Measurements from ENCODE around the gene SPRY1. TPM values are rescaled to one million over a fixed set of nuclear protein-coding genes. Genes with fewer than 3 reads are reported as not detected.

Gene SPRY1
- total RNA-seq, 4 donors from 2014 or later: 32.8 to 72.2 (median 50.9) TPM

DNA sequence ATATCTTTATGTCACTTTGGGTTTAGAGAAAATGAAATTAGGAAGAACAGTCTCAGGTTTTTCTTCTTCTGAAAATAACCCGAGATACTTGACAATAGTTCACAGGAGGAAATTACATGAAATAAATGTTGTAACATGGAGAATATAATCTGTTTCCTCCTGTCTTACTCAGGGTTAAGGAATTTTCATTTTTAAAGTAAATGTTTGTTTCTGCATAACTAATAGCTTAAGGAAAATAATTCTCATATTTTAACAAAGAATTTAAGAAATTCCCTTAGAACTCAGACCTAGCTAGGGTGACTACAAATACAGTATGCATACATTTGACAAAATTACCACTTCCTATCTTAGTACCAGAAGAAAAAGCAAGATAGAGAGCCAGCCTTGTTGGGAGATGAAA, 17.2 kb upstream of the SPRY1 start:
- H3K27me3 ChIP-seq: no peaks in the 10 kb centered on the region
- H3K27ac ChIP-seq: no peak overlapping the region
- DNase-seq (no peak), ATAC-seq (no peak)
- no peaks in the 10 kb centered on the region for H3K4me1 ChIP-seq
- intact Hi-C loops (cut with DNase I; ENCODE audit: low total_unique reads) (no loop called here), in situ Hi-C loops (cut with MboI; ENCODE audit: low sequenced_read_pairs in 4 of 4) (loop anchor here in 3 of 4 donors (25.0 kb wide), 2 partner anchors 733 to 883 kb away; no protein-coding TSS in a partner anchor)
- H3K4me3 ChIP-seq: no peak overlapping the region
- no peaks in the 10 kb centered on the region for H3K36me3 ChIP-seq
- no peak for TF ChIP-seq POLR2A (IDR thresholded peaks at IDR 0.05)
- TF ChIP-seq, protein P1, sequence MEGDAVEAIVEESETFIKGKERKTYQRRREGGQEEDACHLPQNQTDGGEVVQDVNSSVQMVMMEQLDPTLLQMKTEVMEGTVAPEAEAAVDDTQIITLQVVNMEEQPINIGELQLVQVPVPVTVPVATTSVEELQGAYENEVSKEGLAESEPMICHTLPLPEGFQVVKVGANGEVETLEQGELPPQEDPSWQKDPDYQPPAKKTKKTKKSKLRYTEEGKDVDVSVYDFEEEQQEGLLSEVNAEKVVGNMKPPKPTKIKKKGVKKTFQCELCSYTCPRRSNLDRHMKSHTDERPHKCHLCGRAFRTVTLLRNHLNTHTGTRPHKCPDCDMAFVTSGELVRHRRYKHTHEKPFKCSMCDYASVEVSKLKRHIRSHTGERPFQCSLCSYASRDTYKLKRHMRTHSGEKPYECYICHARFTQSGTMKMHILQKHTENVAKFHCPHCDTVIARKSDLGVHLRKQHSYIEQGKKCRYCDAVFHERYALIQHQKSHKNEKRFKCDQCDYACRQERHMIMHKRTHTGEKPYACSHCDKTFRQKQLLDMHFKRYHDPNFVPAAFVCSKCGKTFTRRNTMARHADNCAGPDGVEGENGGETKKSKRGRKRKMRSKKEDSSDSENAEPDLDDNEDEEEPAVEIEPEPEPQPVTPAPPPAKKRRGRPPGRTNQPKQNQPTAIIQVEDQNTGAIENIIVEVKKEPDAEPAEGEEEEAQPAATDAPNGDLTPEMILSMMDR (IDR thresholded peaks at IDR 0.05 in 4 of 5, conservative IDR thresholded peaks at IDR 0.05 in 1 of 5): no peak
- no peaks in the 10 kb centered on the region for H3K9me3 ChIP-seq

DNA sequence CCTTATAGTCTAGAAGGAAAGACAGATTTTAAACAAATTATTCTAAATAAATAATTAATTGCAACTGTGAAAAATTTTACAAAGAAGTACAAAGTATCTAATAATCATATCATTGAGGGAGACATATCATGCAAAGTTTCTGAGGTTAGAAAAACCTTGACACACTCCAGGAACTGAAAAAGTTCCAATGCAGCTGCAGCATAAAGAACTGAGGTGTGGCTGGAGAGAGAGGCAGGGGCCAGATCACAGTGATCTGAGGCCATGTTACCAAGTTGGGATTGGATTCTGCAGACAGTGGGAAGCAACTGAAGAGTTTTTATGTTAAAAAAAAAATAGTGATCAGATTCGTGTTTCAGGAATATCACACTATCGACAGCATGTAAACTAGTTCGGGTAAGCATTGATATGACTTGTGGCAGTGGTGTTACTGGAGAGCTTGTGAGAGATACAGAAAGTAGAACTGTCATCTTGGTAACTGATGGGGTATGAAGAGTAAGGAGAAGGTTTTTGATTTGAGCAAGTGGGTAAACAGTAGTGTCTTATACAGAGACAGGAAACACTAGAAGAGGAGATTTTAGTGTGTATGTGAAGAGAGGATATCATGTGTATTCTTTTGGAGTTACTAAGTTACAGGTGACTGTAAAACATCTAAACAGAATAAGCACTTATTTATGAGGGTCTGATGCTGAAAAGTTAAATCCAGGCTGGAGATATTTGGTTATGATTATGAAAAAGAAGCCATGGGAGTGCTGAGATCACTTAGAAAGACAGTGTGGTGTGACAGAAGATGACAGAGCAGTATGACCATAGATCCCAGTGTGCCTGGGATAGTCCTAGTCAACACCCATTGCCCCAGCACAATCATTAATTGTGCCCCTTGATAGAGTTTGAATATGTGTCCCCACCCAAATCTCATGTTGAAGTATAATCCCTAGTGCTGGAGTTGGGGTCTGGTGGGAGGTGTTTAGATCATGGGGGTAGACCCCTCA, 15.6 kb upstream of the SPRY1 start:
- DNase-seq (no peak), ATAC-seq (no peak)
- intact Hi-C loops (cut with DNase I; ENCODE audit: low total_unique reads) (no loop called here), in situ Hi-C loops (cut with MboI; ENCODE audit: low sequenced_read_pairs in 4 of 4) (loop anchor here in 3 of 4 donors (10.0 to 25.0 kb wide), 3 partner anchors 284 to 881 kb away; no protein-coding TSS in a partner anchor)
- Histone ChIP-seq H3K27ac (no peak overlapping the region), H3K36me3 (no peaks in the 10 kb centered on the region), H3K4me3 (no peak overlapping the region), H3K9me3 (no peaks in the 10 kb centered on the region), H3K27me3 (no peaks in the 10 kb centered on the region), H3K4me1 (peaks cover 0 to 2% of the 10 kb centered on the region in 2 donors)
- TF ChIP-seq POLR2A (IDR thresholded peaks at IDR 0.05): no peak
- TF ChIP-seq, protein P1 (IDR thresholded peaks at IDR 0.05 in 4 of 5, conservative IDR thresholded peaks at IDR 0.05 in 1 of 5): no peak

DNA sequence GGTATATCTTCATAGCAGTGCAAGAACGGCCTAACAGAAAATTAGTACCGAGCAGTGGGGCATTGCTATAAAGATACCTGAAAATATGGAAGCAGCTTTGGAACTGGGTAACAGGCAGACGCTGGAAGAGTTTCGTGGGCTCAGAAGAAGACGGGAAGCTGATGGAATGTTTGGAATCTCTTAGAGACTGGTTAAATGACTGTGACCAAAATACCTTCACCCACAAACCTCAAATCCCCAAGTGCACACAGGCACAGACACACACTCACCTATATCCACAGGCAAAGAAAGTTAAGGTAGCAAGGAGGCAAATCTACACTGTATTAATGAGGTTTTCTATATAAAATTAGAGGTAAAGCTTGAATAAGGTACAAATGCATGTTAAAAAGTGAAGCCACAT, 14.6 kb upstream of the SPRY1 start:
- H3K4me3 ChIP-seq: no peak overlapping the region
- H3K27ac ChIP-seq: no peak overlapping the region
- peaks cover 0 to 11% of the 10 kb centered on the region in 2 donors for H3K4me1 ChIP-seq
- in situ Hi-C loops (cut with MboI; ENCODE audit: low sequenced_read_pairs in 4 of 4) (loop anchor here in 3 of 4 donors (10.0 to 25.0 kb wide), 3 partner anchors 283 to 880 kb away; no protein-coding TSS in a partner anchor), intact Hi-C loops (cut with DNase I; ENCODE audit: low total_unique reads) (no loop called here)
- no peaks in the 10 kb centered on the region for H3K36me3 ChIP-seq
- H3K27me3 ChIP-seq: no peaks in the 10 kb centered on the region
- TF ChIP-seq, protein P1 (IDR thresholded peaks at IDR 0.05 in 4 of 5, conservative IDR thresholded peaks at IDR 0.05 in 1 of 5): no peak
- TF ChIP-seq POLR2A (IDR thresholded peaks at IDR 0.05): no peak
- no peaks in the 10 kb centered on the region for H3K9me3 ChIP-seq
- no peak for DNase-seq
- ATAC-seq: no peak

DNA sequence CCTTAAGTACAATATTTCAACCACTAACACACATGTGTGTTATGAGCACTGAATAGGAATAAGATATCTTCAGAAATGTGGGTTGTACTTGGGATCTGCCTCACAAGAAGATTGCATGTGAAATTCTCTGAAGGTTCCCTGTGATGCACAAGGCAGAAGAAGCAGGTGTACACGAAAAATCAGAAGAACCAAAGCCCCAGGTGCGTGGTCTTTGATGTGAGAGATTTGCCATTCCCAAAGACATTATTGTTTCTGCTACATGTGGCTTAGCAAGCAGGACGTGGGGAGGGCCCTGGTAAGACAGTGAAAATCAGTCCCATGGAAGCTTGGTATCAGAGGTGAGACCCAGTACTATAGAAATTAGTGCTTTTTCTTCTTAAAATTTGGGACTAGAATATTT, 13.0 kb upstream of the SPRY1 start:
- intact Hi-C loops (cut with DNase I; ENCODE audit: low total_unique reads) (no loop called here), in situ Hi-C loops (cut with MboI; ENCODE audit: low sequenced_read_pairs in 4 of 4) (loop anchor here in 3 of 4 donors (10.0 to 25.0 kb wide), 3 partner anchors 281 to 879 kb away; no protein-coding TSS in a partner anchor)
- no peaks in the 10 kb centered on the region for H3K9me3 ChIP-seq
- no peaks in the 10 kb centered on the region for H3K36me3 ChIP-seq
- H3K4me3 ChIP-seq: no peak overlapping the region
- peaks cover 0 to 17% of the 10 kb centered on the region in 2 donors for H3K4me1 ChIP-seq
- H3K27me3 ChIP-seq: no peaks in the 10 kb centered on the region
- no peak for TF ChIP-seq POLR2A (IDR thresholded peaks at IDR 0.05)
- TF ChIP-seq, protein P1 (IDR thresholded peaks at IDR 0.05 in 4 of 5, conservative IDR thresholded peaks at IDR 0.05 in 1 of 5): no peak
- ATAC-seq (no peak), DNase-seq (no peak)
- H3K27ac ChIP-seq: no peak overlapping the region
